Urothelium cell line (cell line): ENCODE results near the gene PPFIA2.

ENCODE experiments used
- DNase-seq: peaks from one replicate; pipeline ENCODE4 v3.0.0; 2011; ENCODE audit warnings: low spot score, mixed read lengths
- FAIRE-seq: peaks from 2 replicates; lab custom pipeline; 2011; peaks lifted over from hg19 to GRCh38; lab: Jason Lieb, UNC

The PPFIA2 gene

GRCh38 chr12:81759190-81760051, at the start of gene PPFIA2:
Gene PPFIA2 (minus strand): TSS chr12:81759350.
- FAIRE-seq (no peak), DNase-seq (no peak)

GRCh38 chr12:81800298-81801148, 41.4 kb upstream of the PPFIA2 start:
- DNase-seq: no peak
- no peak for FAIRE-seq

- no peak for FAIRE-seq
- no peak for DNase-seq
Measured at GRCh38 chr12:81798294-81798693, 39.1 kb upstream of the PPFIA2 start.

GRCh38 chr12:81797100-81797499, 38.0 kb upstream of the PPFIA2 start:
- DNase-seq (no peak), FAIRE-seq (no peak)

- DNase-seq: no peak
Measured at GRCh38 chr12:81792666-81793065, 33.5 kb upstream of the PPFIA2 start.

GRCh38 chr12:81779216-81779615, 20.1 kb upstream of the PPFIA2 start:
- DNase-seq (no peak), FAIRE-seq (no peak)

More at GRCh38 chr12:81792666-81793065, 33.5 kb upstream of the PPFIA2 start:
- no peak for FAIRE-seq

- DNase-seq: no peak
- no peak for FAIRE-seq
Measured at GRCh38 chr12:81778719-81779118, 19.6 kb upstream of the PPFIA2 start.

GRCh38 chr12:81758421-81759189, 545 bp downstream of the PPFIA2 start:
- FAIRE-seq: no peak

GRCh38 chr12:81757731-81758365, 1.3 kb downstream of the PPFIA2 start:
- FAIRE-seq (no peak), DNase-seq (no peak)

More at GRCh38 chr12:81758421-81759189, 545 bp downstream of the PPFIA2 start:
- peak; percentile 38 for DNase-seq

- FAIRE-seq: no peak
- DNase-seq: no peak
Measured at GRCh38 chr12:81729781-81730180, 29.4 kb downstream of the PPFIA2 start.

- FAIRE-seq: no peak
- DNase-seq: no peak
Measured at GRCh38 chr12:81727391-81727790, 31.8 kb downstream of the PPFIA2 start.

GRCh38 chr12:81726634-81727033, 32.5 kb downstream of the PPFIA2 start:
- DNase-seq (no peak), FAIRE-seq (no peak)

- no peak for FAIRE-seq
Measured at GRCh38 chr12:81723361-81723760, 35.8 kb downstream of the PPFIA2 start.

GRCh38 chr12:81722004-81722403, 37.1 kb downstream of the PPFIA2 start:
- DNase-seq: no peak
- FAIRE-seq: no peak

More at GRCh38 chr12:81723361-81723760, 35.8 kb downstream of the PPFIA2 start:
- no peak for DNase-seq

- DNase-seq (no peak), FAIRE-seq (no peak)
Measured at GRCh38 chr12:81718616-81719015, 40.5 kb downstream of the PPFIA2 start.

- no peak for DNase-seq
- FAIRE-seq: no peak
Measured at GRCh38 chr12:81712536-81712935, 46.6 kb downstream of the PPFIA2 start.

GRCh38 chr12:81705586-81705985, 53.6 kb downstream of the PPFIA2 start:
- FAIRE-seq (no peak), DNase-seq (no peak)

GRCh38 chr12:81699551-81699950, 59.6 kb downstream of the PPFIA2 start:
- DNase-seq: no peak
- FAIRE-seq: no peak

- DNase-seq: no peak
- FAIRE-seq: no peak
Measured at GRCh38 chr12:81692008-81692407, 67.1 kb downstream of the PPFIA2 start.

GRCh38 chr12:81683881-81684280, 75.3 kb downstream of the PPFIA2 start:
- DNase-seq (no peak), FAIRE-seq (no peak)
